SW480 (cell line): Measurements from ENCODE around the gene CELSR3.

Experiments
- DNase-seq: peaks from one replicate; pipeline ENCODE4 v3.0.0-alpha.2; 2016; ENCODE audit warnings: low spot score

The CELSR3 gene

GRCh38 chr3:48656841-48657281 is 5.8 kb downstream of the CELSR3 start:
- DNase-seq, result no peak

GRCh38 chr3:48656061-48656840 is 6.4 kb downstream of the CELSR3 start:
- no peak for DNase-seq

GRCh38 chr3:48655606-48656005 is 7.1 kb downstream of the CELSR3 start:
- DNase-seq, result no peak

GRCh38 chr3:48655063-48655462 is 7.6 kb downstream of the CELSR3 start:
- DNase-seq, result no peak

GRCh38 chr3:48652923-48653715 is 9.6 kb downstream of the CELSR3 start:
- peak; percentile 76 for DNase-seq

GRCh38 chr3:48651771-48652170 is 10.9 kb downstream of the CELSR3 start:
- no peak for DNase-seq

- no peak for DNase-seq
Measured at GRCh38 chr3:48650723-48651122, 12.0 kb downstream of the CELSR3 start.

GRCh38 chr3:48648188-48648850 is 14.4 kb downstream of the CELSR3 start:
- no peak for DNase-seq

GRCh38 chr3:48647714-48648113 is 15.0 kb downstream of the CELSR3 start:
- no peak for DNase-seq

- DNase-seq, result no peak
Measured at GRCh38 chr3:48644898-48645760, 17.6 kb downstream of the CELSR3 start.

- no peak for DNase-seq
Measured at GRCh38 chr3:48642605-48643004, 20.1 kb downstream of the CELSR3 start.

GRCh38 chr3:48641396-48641795 is 21.3 kb downstream of the CELSR3 start:
- DNase-seq, result no peak

GRCh38 chr3:48639944-48640606 is 22.6 kb downstream of the CELSR3 start:
- no peak for DNase-seq

GRCh38 chr3:48637305-48637704 is 25.4 kb downstream of the CELSR3 start:
- no peak for DNase-seq

- DNase-seq, result no peak
Measured at GRCh38 chr3:48636149-48636655, 26.5 kb downstream of the CELSR3 start.

GRCh38 chr3:48635222-48636021 is 27.3 kb downstream of the CELSR3 start, which contains the start of gene SLC26A6:
Gene SLC26A6, minus strand, starts transcription at chr3:48635461. Its CDS starts 68 bp downstream, at chr3:48635393.
- DNase-seq, result peak; percentile 94

- peak; percentile 44 for DNase-seq
Measured at GRCh38 chr3:48634661-48635221, 27.9 kb downstream of the CELSR3 start.

GRCh38 chr3:48633743-48634142 is 28.9 kb downstream of the CELSR3 start:
- DNase-seq, result no peak

- no peak for DNase-seq
Measured at GRCh38 chr3:48633256-48633655, 29.4 kb downstream of the CELSR3 start.
